CD4-positive, CD25-positive, alpha-beta regulatory T cell (primary cell): ENCODE data around the gene LDLRAP1. TPM values are rescaled to one million over a fixed set of nuclear protein-coding genes. Genes with fewer than 3 reads are reported as not detected.
A peak's percentile ranks its signal among the peaks of the same experiment; 100 is the strongest.

Source experiments
- ATAC-seq, 2 donors: fragments of 150-1000 bp; cut with Tn5 transposase; one replicate each; pipeline ENCODE4 v1.10.0; 2021; ENCODE audit warnings: low read depth in 2 of 2, moderate number of reproducible peaks in 2 of 2, moderate library complexity in 1 of 2
- DNase-seq, 3 donors: peaks; one replicate each; pipeline versions ENCODE4 v3.0.0 to v3.0.0-alpha.2; 2012 to 2022; ENCODE audit warnings: mixed read lengths in 1 of 3
- H3K27ac ChIP-seq: one replicate; pipeline ENCODE4 v1.7.0; 2013; ENCODE audit warnings: mild to moderate bottlenecking, low read length; ENCODE audit not compliant: insufficient read depth, poor library complexity, severe bottlenecking
- H3K27me3 ChIP-seq: one replicate; pipeline ENCODE4 v1.7.0; 2013; ENCODE audit warnings: low read length; ENCODE audit not compliant: control insufficient read depth, insufficient read depth
- H3K36me3 ChIP-seq: one replicate; pipeline ENCODE4 v1.7.0; 2013; ENCODE audit warnings: mild to moderate bottlenecking, low read length, moderate library complexity; ENCODE audit not compliant: control insufficient read depth, insufficient read depth
- H3K4me1 ChIP-seq: 2 replicates; pipeline ENCODE4 v1.7.0; 2013; ENCODE audit warnings: mild to moderate bottlenecking, low read length; ENCODE audit not compliant: insufficient read depth, control insufficient read depth, poor library complexity, severe bottlenecking
- H3K4me3 ChIP-seq: one replicate; pipeline ENCODE4 v1.7.0; 2013; ENCODE audit warnings: low read depth, mild to moderate bottlenecking, low read length, moderate library complexity
- H3K9me3 ChIP-seq, 2 experiments: 1 replicate in 1 of 2; 2 replicates in 1 of 2; pipeline ENCODE4 v1.7.0; 2013; ENCODE audit warnings: low read length in 2 of 2, mild to moderate bottlenecking in 1 of 2, moderate library complexity in 1 of 2; ENCODE audit not compliant: control insufficient read depth in 2 of 2
- H3K27ac Mint-ChIP-seq, 3 donors: one replicate each; pipeline ENCODE4 v1.8.0; 2020 to 2022; ENCODE audit warnings: mild to moderate bottlenecking in 3 of 3, mixed read lengths in 3 of 3, moderate library complexity in 2 of 3
- H3K27me3 Mint-ChIP-seq: one replicate; pipeline ENCODE4 v1.8.0; 2022; ENCODE audit warnings: mild to moderate bottlenecking, mixed read lengths
- H3K36me3 Mint-ChIP-seq: one replicate; pipeline ENCODE4 v1.8.0; 2020; ENCODE audit warnings: mixed read lengths
- H3K4me1 Mint-ChIP-seq, 4 donors: one replicate each; pipeline ENCODE4 v1.8.0; 2020 to 2022; ENCODE audit warnings: mixed read lengths in 4 of 4, mild to moderate bottlenecking in 1 of 4
- H3K4me3 Mint-ChIP-seq, 4 donors: one replicate each; pipeline ENCODE4 v1.8.0; 2020 to 2022; ENCODE audit warnings: mild to moderate bottlenecking in 4 of 4, mixed read lengths in 4 of 4, moderate library complexity in 3 of 4
- H3K9me3 Mint-ChIP-seq, 7 donors: one replicate each; pipeline ENCODE4 v1.8.0; 2020 to 2022; ENCODE audit warnings: mixed read lengths in 7 of 7, mild to moderate bottlenecking in 3 of 7, moderate library complexity in 2 of 7
- polyA plus RNA-seq, 4 donors: library from polyadenylated mRNA; unstranded; fragments of 300-500 nt; fragmentation: Illumina TruSeq; gene quantifications; one replicate each; pipeline ENCODE4 v1.2.3, GENCODE V29; 2021
- total RNA-seq: library from RNA; stranded (reverse); gene quantifications from one replicate; pipeline ENCODE4 v1.2.3, GENCODE V29; 2022

LDLRAP1 gene
- total and polyA plus RNA-seq, 5 donors from 2014 or later: 98.7 to 326 (median 236) TPM

DNA sequence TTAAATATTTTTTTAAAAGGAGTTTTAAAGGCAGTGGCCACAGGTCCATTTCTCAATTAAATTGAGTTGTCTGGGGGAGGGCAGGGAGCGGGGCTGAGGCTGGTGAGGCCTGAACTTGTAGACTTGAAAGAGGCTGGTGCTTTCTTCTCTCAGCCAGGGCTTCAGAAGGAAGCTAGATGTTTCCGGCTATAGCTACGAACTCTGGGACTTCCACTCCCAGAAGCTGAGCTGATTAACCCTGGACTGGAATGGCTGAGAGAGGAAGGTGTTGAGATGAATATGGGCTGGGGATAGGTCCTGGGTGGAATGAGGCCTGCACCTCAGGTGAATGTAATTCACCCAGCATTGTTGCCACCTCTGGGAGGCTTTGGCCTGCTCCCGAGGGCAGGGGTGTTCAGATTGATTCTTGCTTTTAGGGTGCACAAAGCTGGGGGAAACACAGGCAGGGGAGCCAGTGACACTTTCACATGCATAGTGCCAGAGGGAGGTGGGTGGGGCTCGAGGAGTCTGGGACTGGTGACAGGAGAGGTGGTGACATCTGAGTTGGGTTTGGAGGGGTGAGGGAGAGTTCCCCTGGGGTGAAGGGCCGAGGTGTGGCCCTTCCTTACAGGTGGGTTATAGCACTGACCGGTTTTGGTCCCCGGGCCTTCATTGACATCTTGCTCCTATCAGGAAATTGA, 18.2 kb downstream of the LDLRAP1 start:
- Mint-ChIP-seq H3K4me3 (peak overlapping the region; percentile 96 to 99 (median 98)), H3K36me3 (peaks cover 45% of the 10 kb centered on the region), H3K27ac (peak overlapping the region; percentile 93 to 100 (median 99)), H3K9me3 (peaks cover 0 to 2% (median 0%) of the 10 kb centered on the region in 7 donors), H3K4me1 (peaks cover 33 to 94% (median 58%) of the 10 kb centered on the region in 4 donors), H3K27me3 (no peaks in the 10 kb centered on the region)
- no peak for ATAC-seq
- Histone ChIP-seq H3K4me3 (peak overlapping the region; percentile 85), H3K27me3 (no peaks in the 10 kb centered on the region), H3K9me3 (no peaks in the 10 kb centered on the region), H3K4me1 (peaks cover 100% of the 10 kb centered on the region), H3K27ac (peak overlapping the region; percentile 79), H3K36me3 (peaks cover 37% of the 10 kb centered on the region)
- DNase-seq: peak in 1 of 3 donors; percentile 32

DNA sequence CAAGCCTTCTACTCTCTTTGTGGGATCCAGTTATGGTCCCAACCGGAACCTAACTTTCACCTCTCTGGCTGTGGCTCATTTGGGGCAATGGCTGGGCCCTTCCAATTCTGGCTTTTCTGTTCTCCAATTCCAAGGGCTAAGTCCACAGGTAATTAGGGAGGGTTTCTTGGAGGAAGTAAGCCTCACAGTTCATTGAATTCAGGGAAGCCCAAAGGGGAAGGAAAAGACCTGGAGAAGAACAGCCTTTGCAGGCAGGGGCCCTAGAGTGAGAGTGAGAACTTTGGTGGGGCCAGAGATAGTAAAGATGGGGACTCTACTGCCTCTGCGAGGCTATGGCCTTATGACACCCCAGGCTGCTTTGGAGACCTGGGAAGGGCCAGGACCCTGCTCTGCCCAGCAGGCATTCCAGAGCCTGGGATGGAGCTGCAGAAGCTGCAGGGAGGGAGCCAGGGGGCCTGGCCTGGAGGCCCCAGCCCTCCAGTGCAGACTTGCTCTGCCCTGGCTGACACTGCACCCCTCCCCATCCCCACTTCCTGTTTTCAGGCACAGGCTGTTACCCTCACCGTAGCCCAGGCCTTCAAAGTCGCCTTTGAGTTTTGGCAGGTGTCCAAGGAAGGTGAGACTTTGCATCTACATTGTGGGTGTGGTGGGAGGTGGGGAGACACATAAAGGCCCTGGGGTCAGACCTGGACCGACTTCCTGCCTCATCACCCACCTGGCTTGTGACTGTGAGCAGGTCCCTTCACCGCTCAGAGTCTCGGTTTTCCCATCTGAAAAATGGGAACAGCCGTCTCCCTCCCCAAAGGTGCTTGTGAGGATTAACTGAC, 18.9 kb downstream of the LDLRAP1 start:
- H3K36me3 Mint-ChIP-seq: peaks cover 42% of the 10 kb centered on the region
- peak overlapping the region; percentile 93 to 100 (median 99) for H3K27ac Mint-ChIP-seq
- H3K27me3 Mint-ChIP-seq: no peaks in the 10 kb centered on the region
- DNase-seq (peak; percentile 68 to 96 (median 89)), ATAC-seq (peak; percentile 89 to 90)
- Histone ChIP-seq H3K27me3 (no peaks in the 10 kb centered on the region), H3K27ac (peak overlapping the region; percentile 79), H3K4me1 (peaks cover 100% of the 10 kb centered on the region), H3K4me3 (peak overlapping the region; percentile 85), H3K9me3 (no peaks in the 10 kb centered on the region), H3K36me3 (peaks cover 42% of the 10 kb centered on the region)
- peaks cover 33 to 94% (median 51%) of the 10 kb centered on the region in 4 donors for H3K4me1 Mint-ChIP-seq
- H3K4me3 Mint-ChIP-seq: peak overlapping the region; percentile 96 to 99 (median 98)
- H3K9me3 Mint-ChIP-seq: peaks cover 0 to 2% (median 0%) of the 10 kb centered on the region in 7 donors

DNA sequence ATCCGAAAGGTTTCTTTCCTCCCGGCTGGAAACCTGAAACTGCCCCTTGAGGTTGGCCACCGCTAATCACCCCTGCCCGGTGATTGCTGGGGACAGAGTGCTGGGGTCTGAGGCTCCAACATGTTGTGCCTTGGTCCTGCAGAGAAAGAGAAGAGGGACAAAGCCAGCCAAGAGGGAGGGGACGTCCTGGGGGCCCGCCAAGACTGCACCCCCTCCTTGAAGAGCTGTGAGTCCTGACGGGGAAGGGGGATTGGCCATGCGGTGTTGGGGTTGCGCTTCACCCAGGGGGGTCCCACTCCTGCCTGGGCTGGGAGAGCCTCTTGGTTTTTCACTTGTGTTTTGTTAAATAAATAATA, 19.5 kb downstream of the LDLRAP1 start:
- H3K4me1 Mint-ChIP-seq: peaks cover 33 to 94% (median 49%) of the 10 kb centered on the region in 4 donors
- no peak for DNase-seq
- H3K9me3 Mint-ChIP-seq: peaks cover 0 to 2% (median 0%) of the 10 kb centered on the region in 7 donors
- peak overlapping the region; percentile 93 to 100 (median 99) for H3K27ac Mint-ChIP-seq
- no peaks in the 10 kb centered on the region for H3K9me3 ChIP-seq
- H3K4me3 ChIP-seq: peak overlapping the region; percentile 85
- peaks cover 40% of the 10 kb centered on the region for H3K36me3 ChIP-seq
- peaks cover 44% of the 10 kb centered on the region for H3K36me3 Mint-ChIP-seq
- peak overlapping the region; percentile 96 to 99 (median 98) for H3K4me3 Mint-ChIP-seq
- no peak for ATAC-seq
- no peaks in the 10 kb centered on the region for H3K27me3 ChIP-seq
- H3K27me3 Mint-ChIP-seq: no peaks in the 10 kb centered on the region
- peaks cover 95% of the 10 kb centered on the region for H3K4me1 ChIP-seq
- H3K27ac ChIP-seq: peak overlapping the region; percentile 79

DNA sequence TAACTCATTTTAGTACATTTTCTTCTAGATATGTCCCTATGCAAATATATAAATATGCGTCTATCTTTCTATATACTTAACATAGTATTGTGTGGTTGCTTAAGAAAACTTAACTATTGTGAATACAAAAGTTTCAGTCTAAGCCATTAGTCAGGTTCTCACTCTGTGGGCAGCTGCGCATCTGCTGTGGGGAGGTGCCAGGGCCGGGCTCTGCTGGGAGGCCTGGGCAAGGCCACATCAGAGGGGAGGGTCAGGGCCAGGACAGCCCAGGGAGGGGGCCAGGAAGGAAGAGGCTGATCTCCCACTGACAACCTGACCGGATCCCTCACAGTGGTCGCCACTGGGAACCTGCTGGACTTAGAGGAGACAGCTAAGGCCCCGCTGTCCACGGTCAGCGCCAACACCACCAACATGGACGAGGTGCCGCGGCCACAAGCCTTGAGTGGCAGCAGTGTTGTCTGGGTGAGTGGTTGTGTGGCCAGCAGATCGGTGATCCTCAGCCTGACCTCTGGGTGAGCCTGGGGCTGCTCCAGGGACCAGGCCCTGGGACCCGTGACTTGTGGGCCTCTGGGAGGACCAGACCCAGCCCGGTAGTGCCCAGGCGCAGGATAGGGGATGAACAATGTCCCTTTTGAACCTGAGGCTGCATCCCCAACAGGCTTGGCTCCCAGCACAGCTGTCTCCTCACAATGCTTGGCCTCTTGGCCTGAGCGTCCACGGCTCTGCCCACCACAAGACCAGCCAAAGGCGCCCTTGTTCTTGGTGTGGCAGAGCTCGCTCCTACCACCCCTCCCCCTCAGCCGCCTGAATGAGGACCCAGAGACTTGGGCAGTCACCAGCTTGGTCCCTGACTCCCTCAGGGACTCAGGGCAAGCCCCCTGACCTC, 20.2 kb downstream of the LDLRAP1 start:
- Histone ChIP-seq H3K27me3 (no peaks in the 10 kb centered on the region), H3K27ac (peak overlapping the region; percentile 79), H3K4me3 (peak overlapping the region; percentile 85), H3K9me3 (no peaks in the 10 kb centered on the region), H3K4me1 (peaks cover 94% of the 10 kb centered on the region), H3K36me3 (peaks cover 37% of the 10 kb centered on the region)
- no peak for ATAC-seq
- Mint-ChIP-seq H3K36me3 (peaks cover 41% of the 10 kb centered on the region), H3K9me3 (peaks cover 0 to under 1% (median 0%) of the 10 kb centered on the region in 7 donors), H3K4me1 (peaks cover 31 to 94% (median 51%) of the 10 kb centered on the region in 4 donors), H3K4me3 (peak overlapping the region; percentile 96 to 99 (median 98)), H3K27ac (peak overlapping the region; percentile 93 to 100 (median 99)), H3K27me3 (no peaks in the 10 kb centered on the region)
- peak in 1 of 3 donors; percentile 29 for DNase-seq

DNA sequence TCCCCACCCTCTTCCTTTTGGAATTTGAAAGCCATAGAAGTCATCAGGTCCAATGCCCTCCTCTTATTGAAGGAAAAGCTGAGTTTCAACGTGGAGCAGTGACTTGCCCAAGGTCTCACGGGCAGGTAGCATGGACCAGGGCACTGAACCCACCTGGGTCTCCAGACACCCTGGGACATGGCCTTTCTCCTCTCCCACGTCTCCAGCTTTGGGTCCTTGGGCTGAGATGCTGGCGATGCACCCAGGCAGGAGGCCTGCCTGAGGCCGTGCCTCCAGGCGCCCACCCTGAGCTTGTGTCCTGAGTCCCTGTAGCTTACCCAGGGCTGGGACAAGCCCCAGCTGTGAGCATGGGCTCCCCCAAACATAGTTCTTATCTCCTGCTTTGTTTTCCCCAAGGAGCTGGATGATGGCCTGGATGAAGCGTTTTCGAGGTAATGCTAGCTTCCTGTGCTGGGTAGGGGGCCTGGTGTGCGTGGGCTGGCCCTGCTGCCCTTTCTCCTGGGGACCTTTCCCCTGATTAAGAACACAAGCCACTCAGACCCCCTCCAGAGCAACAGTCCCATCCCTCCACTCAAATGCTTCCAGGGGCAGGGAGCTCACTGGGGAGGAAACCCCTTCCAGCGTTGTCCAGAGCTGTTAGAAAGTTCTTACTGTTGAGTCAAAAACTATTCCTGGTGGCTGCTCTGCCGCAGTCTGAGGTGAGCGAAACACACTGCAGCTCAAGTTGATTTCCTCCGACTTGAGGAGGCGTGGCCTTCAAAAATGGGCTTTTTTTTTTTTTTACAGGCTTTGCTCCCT, 21.6 kb downstream of the LDLRAP1 start:
- H3K27me3 Mint-ChIP-seq: no peaks in the 10 kb centered on the region
- peaks cover 33 to 93% (median 46%) of the 10 kb centered on the region in 4 donors for H3K4me1 Mint-ChIP-seq
- peak in 2 of 3 donors; percentile 57 to 71 for DNase-seq
- no peaks in the 10 kb centered on the region for H3K9me3 ChIP-seq
- H3K9me3 Mint-ChIP-seq: no peaks in the 10 kb centered on the region
- H3K4me3 Mint-ChIP-seq: peak overlapping the region; percentile 95 to 99 (median 98)
- peak overlapping the region; percentile 79 for H3K27ac ChIP-seq
- no peaks in the 10 kb centered on the region for H3K27me3 ChIP-seq
- H3K36me3 Mint-ChIP-seq: peaks cover 39% of the 10 kb centered on the region
- H3K36me3 ChIP-seq: peaks cover 27% of the 10 kb centered on the region
- peaks cover 85% of the 10 kb centered on the region for H3K4me1 ChIP-seq
- peak overlapping the region; percentile 85 for H3K4me3 ChIP-seq
- H3K27ac Mint-ChIP-seq: peak overlapping the region; percentile 93 to 99 (median 94)
- ATAC-seq: peak; percentile 23 to 25

DNA sequence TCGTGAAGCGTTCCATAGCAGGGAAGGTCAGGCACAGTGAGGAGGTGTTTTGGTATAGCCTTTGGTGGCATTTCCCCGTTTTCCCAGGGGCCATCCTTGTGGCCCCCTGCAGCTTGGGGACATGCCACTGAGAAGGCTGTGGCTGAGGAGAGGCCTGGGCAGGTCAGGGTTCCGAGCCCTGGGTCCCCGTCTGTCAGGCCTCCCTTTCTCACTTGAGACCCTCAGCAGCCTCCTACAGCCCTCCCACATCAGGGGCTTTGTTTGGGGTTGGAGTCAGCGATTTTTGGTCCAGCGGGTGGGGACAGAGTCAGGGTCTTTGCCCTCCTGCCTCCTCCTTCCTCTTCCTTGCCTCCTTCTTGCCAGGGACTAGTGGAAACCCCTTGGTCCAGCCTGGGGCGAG, 22.2 kb downstream of the LDLRAP1 start:
- Histone ChIP-seq H3K9me3 (no peaks in the 10 kb centered on the region), H3K4me1 (peaks cover 79% of the 10 kb centered on the region), H3K36me3 (peaks cover 27% of the 10 kb centered on the region), H3K27me3 (no peaks in the 10 kb centered on the region), H3K4me3 (peak overlapping the region; percentile 85), H3K27ac (peak overlapping the region; percentile 79)
- DNase-seq (no peak), ATAC-seq (no peak)
- Mint-ChIP-seq H3K36me3 (peaks cover 39% of the 10 kb centered on the region), H3K4me1 (peaks cover 33 to 88% (median 47%) of the 10 kb centered on the region in 4 donors), H3K27ac (peak overlapping the region; percentile 93 to 99 (median 94)), H3K27me3 (no peaks in the 10 kb centered on the region), H3K9me3 (no peaks in the 10 kb centered on the region), H3K4me3 (peak overlapping the region; percentile 95 to 99 (median 98))
